ENCODE data around the gene YPEL2.

- TF ChIP-seq CTCF (optimal IDR thresholded peaks at IDR 0.05 in 1 of 3, IDR thresholded peaks at IDR 0.05 in 1 of 3, conservative IDR thresholded peaks at IDR 0.05 in 1 of 3; ENCODE audit: extremely low read depth in 1 of 3, insufficient read depth in 2 of 3, low read length in 3 of 3) (no peak), EZH2 (IDR thresholded peaks at IDR 0.05; ENCODE audit: low read length) (no peak)
Measured at GRCh38 chr17:59370593-59371299, 39.3 kb downstream of the YPEL2 start.

Measured in keratinocyte (primary cell).